K562 (cell line): Measurements from ENCODE around the gene PPP1R13L. TPM values are rescaled to one million over a fixed set of nuclear protein-coding genes. Genes with fewer than 3 reads are reported as not detected.

ENCODE experiments used
- ARID4B ChIP-seq: sonication (generic); formaldehyde crosslinking; IDR thresholded peaks from 2 replicates; pipeline ENCODE4 v1.8.0; 2022; ENCODE audit warnings: mild to moderate bottlenecking, missing genetic modification reagents
- CHCHD3 ChIP-seq: fragments of 250-450 bp; sonication (Bioruptor Pico); IDR thresholded peaks from 2 replicates; pipeline ENCODE4 v2.1.2; 2022; ENCODE audit warnings: mild to moderate bottlenecking
- GATAD2B ChIP-seq: fragments of 450-650 bp; IDR thresholded peaks from 2 replicates; pipeline ENCODE4 v1.6.1; 2017; ENCODE audit warnings: mild to moderate bottlenecking, borderline replicate concordance
- HDAC6 ChIP-seq: IDR thresholded peaks from 2 replicates; pipeline ENCODE4 v1.6.1; 2012; ENCODE audit warnings: low read depth, mild to moderate bottlenecking, control low read depth, inconsistent platforms, low read length, moderate library complexity
- PRPF4 ChIP-seq: fragments of 200-400 bp; formaldehyde crosslinking; IDR thresholded peaks from one replicate; pipeline ENCODE4 v1.6.1; 2017; ENCODE audit warnings: low read length, low read depth, mild to moderate bottlenecking; ENCODE audit not compliant: insufficient read depth, poor library complexity, severe bottlenecking
- RB1 ChIP-seq: fragments of 450-650 bp; IDR thresholded peaks from 2 replicates; pipeline ENCODE4 v1.6.1; 2017; ENCODE audit warnings: low read depth, mild to moderate bottlenecking
- RFX1 ChIP-seq: fragments of 450-650 bp; IDR thresholded peaks from 2 replicates; pipeline ENCODE4 v1.6.1; 2016; ENCODE audit warnings: mild to moderate bottlenecking, moderate library complexity
- TAF15 ChIP-seq: fragments of 200-400 bp; formaldehyde crosslinking; IDR thresholded peaks from 2 replicates; pipeline ENCODE4 v1.6.1; 2017; ENCODE audit warnings: mild to moderate bottlenecking, low read depth, low read length, moderate library complexity
- ZNF280B ChIP-seq: fragments of 250-450 bp; sonication (Bioruptor Pico); IDR thresholded peaks from 2 replicates; pipeline ENCODE4 v1.5.1; 2021; ENCODE audit warnings: mild to moderate bottlenecking
- ZNF354B ChIP-seq: fragments of 250-450 bp; sonication (Bioruptor Pico); IDR thresholded peaks from 2 replicates; pipeline ENCODE4 v1.4.0; 2020
- polyA plus RNA-seq, 8 experiments: library from polyadenylated mRNA; depleted of rRNA in 4 of 8; stranded (reverse) in 5 of 8; unstranded in 3 of 8; fragments of >200 nt; fragmentation: Nextera tagmentation in 2 of 8; fragmentation: Illumina TruSeq in 1 of 8; extraction: Ambion mirVana in 2 of 8; extraction: Trizol in 1 of 8; gene quantifications; 2 replicates each; pipeline versions ENCODE4 v1.2.1 to v1.2.3, GENCODE V29; 2011 to 2014; ENCODE audit warnings: inconsistent platforms in 1 of 8, missing spikeins in 1 of 8
- total RNA-seq, 7 experiments: library from RNA; depleted of rRNA in 6 of 7; stranded (reverse); fragments of >200 nt in 6 of 7; fragmentation: Illumina TruSeq in 2 of 7; extraction: Trizol in 2 of 7; gene quantifications; 2 replicates each; pipeline versions ENCODE4 v1.2.1 to v1.2.3, GENCODE V29; 2011 to 2021; ENCODE audit warnings: low replicate concordance in 1 of 7

PPP1R13L gene
- total and polyA plus RNA-seq, 9 of the 15 experiments (the other 6 are each of a cell fraction or from before 2014, with no cell fraction given): 0.32 to 6.7 (median 2.0) TPM

GRCh38 chr19:45351401-45351952 lies 53.4 kb downstream of the PPP1R13L start (continued):
- TF ChIP-seq ARID4B (CRISPR knock-in tag) (no peak), GATAD2B (no peak), RB1 (no peak), CHCHD3 (no peak), TAF15 (no peak), ZNF280B (no peak), PRPF4 (no peak), HDAC6 (no peak), ZNF354B (CRISPR knock-in tag) (no peak), RFX1 (no peak)
